Thyroid gland (tissue), 4 donors: Measurements from ENCODE around the gene SCIN.
A peak's percentile ranks its signal among the peaks of the same experiment; 100 is the strongest.

Experiments used
- CTCF ChIP-seq, 6 experiments: fragments of 200-600 bp in 3 of 6; fragments of 450-650 bp in 3 of 6; sonication (generic) in 3 of 6; IDR thresholded peaks; one replicate each; pipeline ENCODE4 v1.5.1; 2016 to 2019; ENCODE audit warnings: antibody characterized with exemption in 6 of 6, mild to moderate bottlenecking in 2 of 6, inconsistent platforms in 1 of 6, moderate library complexity in 1 of 6
- POLR2A ChIP-seq, 2 donors: fragments of 450-650 bp; IDR thresholded peaks; one replicate each; pipeline ENCODE4 v1.6.1; 2017; ENCODE audit warnings: antibody characterized with exemption in 2 of 2, mild to moderate bottlenecking in 2 of 2, moderate library complexity in 1 of 2

GRCh38 chr7:12685550-12685949, 115.0 kb downstream of the SCIN start:
- no peak for TF ChIP-seq POLR2A (IDR thresholded peaks at IDR 0.05)
- TF ChIP-seq CTCF (IDR thresholded peaks at IDR 0.05): peak in 2 of 6 experiments; percentile 14 to 31
